Endodermal cell (in vitro differentiated cells): ENCODE measurements around the gene NAGLU. TPM values are rescaled to one million over a fixed set of nuclear protein-coding genes. Genes with fewer than 3 reads are reported as not detected.
"Not testable (repeated sequence)": the region's sequence is repeated elsewhere in the genome, so short reads cannot be mapped to it uniquely, and the experiment has no call there.

Experiments
- DNase-seq: peaks from one replicate; pipeline ENCODE4 v3.0.0-alpha.2; 2017
- H3K27ac ChIP-seq: 2 replicates; pipeline ENCODE4 v1.5.1; 2013; ENCODE audit warnings: mild to moderate bottlenecking, low read depth, low read length, moderate library complexity
- H3K27me3 ChIP-seq: 2 replicates; pipeline ENCODE4 v1.6.1; 2013; ENCODE audit warnings: mild to moderate bottlenecking, low read length, moderate library complexity; ENCODE audit not compliant: insufficient read depth, control insufficient read depth, poor library complexity, severe bottlenecking
- H3K36me3 ChIP-seq: 2 replicates; pipeline ENCODE4 v1.7.0; 2013; ENCODE audit warnings: mild to moderate bottlenecking, low read length, moderate library complexity; ENCODE audit not compliant: control insufficient read depth, insufficient read depth
- H3K4me1 ChIP-seq: one replicate; pipeline ENCODE4 v1.7.0; 2013; ENCODE audit warnings: low read length; ENCODE audit not compliant: control insufficient read depth, insufficient read depth
- H3K4me3 ChIP-seq: 2 replicates; pipeline ENCODE4 v1.5.1; 2013; ENCODE audit warnings: mild to moderate bottlenecking, low read length, moderate library complexity
- H3K9ac ChIP-seq: 2 replicates; pipeline ENCODE4 v1.6.1; 2013; ENCODE audit warnings: mild to moderate bottlenecking, low read length, moderate library complexity; ENCODE audit not compliant: poor library complexity, severe bottlenecking; ENCODE audit errors: extremely low read depth
- H3K9me3 ChIP-seq: 2 replicates; pipeline ENCODE4 v1.6.1; 2013; ENCODE audit warnings: mild to moderate bottlenecking, low read length, moderate library complexity; ENCODE audit not compliant: control insufficient read depth
- H3K27ac Mint-ChIP-seq: 2 replicates; pipeline ENCODE4 v1.8.0; 2020; ENCODE audit warnings: mixed read lengths
- H3K27me3 Mint-ChIP-seq: 2 replicates; pipeline ENCODE4 v1.8.0; 2021; ENCODE audit warnings: mild to moderate bottlenecking, mixed read lengths; ENCODE audit not compliant: insufficient read depth
- H3K36me3 Mint-ChIP-seq: 2 replicates; pipeline ENCODE4 v1.8.0; 2020; ENCODE audit warnings: low read depth, mixed read lengths
- H3K4me1 Mint-ChIP-seq: 2 replicates; pipeline ENCODE4 v1.8.0; 2020; ENCODE audit warnings: mixed read lengths
- H3K4me3 Mint-ChIP-seq: 2 replicates; pipeline ENCODE4 v1.8.0; 2020; ENCODE audit warnings: mild to moderate bottlenecking, moderate library complexity, mixed read lengths
- H3K9me3 Mint-ChIP-seq: 2 replicates; pipeline ENCODE4 v1.8.0; 2020; ENCODE audit warnings: mild to moderate bottlenecking, mixed read lengths
- CTCF ChIP-seq: fragments of 200-600 bp; sonication (generic); conservative IDR thresholded peaks from 2 replicates; pipeline ENCODE4 v1.5.0; 2021; ENCODE audit warnings: antibody characterized with exemption, mild to moderate bottlenecking
- WGBS, 2 experiments: methylation state at CpG; one replicate each; pipeline versions ENCODE4 v1.1.5 to v1.1.7; 2013; ENCODE audit warnings: missing lambda C conversion rate in 2 of 2, mixed read lengths in 1 of 2; ENCODE audit not compliant: insufficient coverage in 1 of 2, insufficient read length in 1 of 2; 5-methylcytosine and 5-hydroxymethylcytosine counted together
- total RNA-seq, 2 donors: library from RNA; stranded (reverse); fragmentation: NEBNext Ultra II Directional in 1 of 2; extraction: Animal tissue kit (Norgen Biotek cat#: 25700) in 1 of 2; gene quantifications; 2 replicates in 1 of 2; 3 replicates in 1 of 2; pipeline ENCODE4 v1.2.1, GENCODE V29; 2021

Gene NAGLU
- total RNA-seq, 2 donors from 2014 or later, result 29.1 to 31.5 TPM

DNA sequence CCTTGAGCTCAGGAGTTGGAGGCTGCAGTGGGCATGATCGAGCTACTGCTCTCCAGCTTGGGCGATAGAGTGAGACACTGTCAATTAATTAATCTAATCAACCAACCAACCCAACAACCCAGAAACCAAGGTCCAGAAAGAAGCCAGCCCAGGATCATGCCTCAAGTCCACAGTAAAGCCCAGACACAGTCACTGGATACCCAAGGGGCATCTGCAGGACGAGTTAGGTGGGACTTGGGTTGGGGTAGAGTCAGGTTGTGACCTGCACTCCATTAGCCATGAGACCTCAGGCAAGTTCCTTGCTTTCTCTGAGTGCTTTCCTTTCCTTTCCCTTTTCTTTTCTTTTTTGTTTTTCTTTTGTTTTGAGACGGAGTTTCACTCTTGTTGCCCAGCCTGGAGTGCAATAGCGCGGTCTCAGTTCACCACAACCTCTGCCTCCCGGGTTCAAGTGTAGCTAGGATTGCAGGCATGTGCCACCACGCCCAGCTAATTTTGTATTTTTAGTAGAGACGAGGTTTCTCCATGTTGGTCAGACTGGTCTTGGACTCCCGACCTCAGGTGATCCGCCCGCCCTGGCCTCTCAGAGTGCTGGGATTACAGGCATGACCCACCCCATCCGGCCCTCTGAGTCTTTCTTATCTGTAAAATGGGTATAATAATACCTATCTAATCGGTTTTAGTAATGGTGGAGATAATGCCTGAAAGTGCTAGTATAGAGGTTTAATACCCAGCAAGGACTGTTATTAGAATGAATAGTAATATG, 13.1 kb downstream of the NAGLU start:
- peak overlapping the region; percentile 45 for H3K4me3 Mint-ChIP-seq
- peaks cover 10% of the 10 kb centered on the region for H3K4me1 Mint-ChIP-seq
- no peak for DNase-seq
- peaks cover 8% of the 10 kb centered on the region for H3K36me3 Mint-ChIP-seq
- WGBS, 2 experiments, result 84 to 98% methylated on average over 7 to 13 of the region's 14 CpGs
- Histone ChIP-seq H3K27me3 (no peaks in the 10 kb centered on the region), H3K27ac (no peak overlapping the region), H3K4me1 (no peaks in the 10 kb centered on the region), H3K9me3 (no peaks in the 10 kb centered on the region), H3K4me3 (peak overlapping the region; percentile 62), H3K9ac (peak overlapping the region; percentile 20), H3K36me3 (no peaks in the 10 kb centered on the region)
- no peak overlapping the region for H3K27ac Mint-ChIP-seq
- H3K9me3 Mint-ChIP-seq, result no peaks in the 10 kb centered on the region
- no peaks in the 10 kb centered on the region for H3K27me3 Mint-ChIP-seq
- no peak for TF ChIP-seq CTCF

DNA sequence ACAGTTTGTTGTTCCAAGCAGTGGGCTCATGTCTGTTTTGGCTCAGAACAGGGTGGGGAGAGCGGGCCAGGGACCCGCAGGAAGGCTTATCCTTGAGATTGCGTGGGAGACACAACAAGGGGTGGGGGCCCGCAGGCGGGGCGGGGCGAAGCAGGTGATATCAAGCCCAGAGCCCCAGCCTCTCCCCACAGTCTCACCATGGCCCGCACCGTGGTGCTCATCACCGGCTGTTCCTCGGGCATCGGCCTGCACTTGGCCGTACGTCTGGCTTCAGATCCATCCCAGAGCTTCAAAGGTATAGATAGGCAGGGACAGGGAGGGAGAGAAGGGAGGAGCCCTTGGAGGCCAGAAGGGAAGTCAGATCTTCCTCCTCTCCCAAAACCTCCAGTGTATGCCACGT, 16.7 kb downstream of the NAGLU start, which contains the start of gene HSD17B1:
Gene HSD17B1, plus strand, starts transcription at position 188 of the 400 bp plus-strand sequence. Its CDS starts 11 bp downstream, at position 199.
- H3K9ac ChIP-seq, result peak within 1 kb of the TSS; percentile 74
- not testable (repeated sequence) for H3K36me3 ChIP-seq, H3K36me3 Mint-ChIP-seq, H3K4me1 ChIP-seq, DNase-seq, H3K9me3 ChIP-seq, H3K27me3 ChIP-seq, H3K27ac ChIP-seq, H3K9me3 Mint-ChIP-seq, H3K27me3 Mint-ChIP-seq
- WGBS, 2 experiments, result 93 to 100% methylated on average over 4 to 15 of the region's 15 CpGs
- H3K4me3 ChIP-seq, result peak within 1 kb of the TSS; percentile 89
- Mint-ChIP-seq H3K4me3 (peak within 1 kb of the TSS; percentile 82), H3K4me1 (peaks cover 17% of the 10 kb centered on the region), H3K27ac (peak within 1 kb of the TSS; percentile 94)

- Histone ChIP-seq H3K36me3 (no peaks in the 10 kb centered on the region), H3K4me1 (no peaks in the 10 kb centered on the region), H3K4me3 (peak overlapping the region; percentile 89), H3K27ac (no peak overlapping the region), H3K9me3 (no peaks in the 10 kb centered on the region), H3K9ac (no peak overlapping the region), H3K27me3 (no peaks in the 10 kb centered on the region)
- peak; percentile 88 for DNase-seq
- Mint-ChIP-seq H3K27me3 (no peaks in the 10 kb centered on the region), H3K27ac (peak overlapping the region; percentile 78), H3K4me3 (peak overlapping the region; percentile 82), H3K4me1 (peaks cover 17% of the 10 kb centered on the region), H3K9me3 (no peaks in the 10 kb centered on the region), H3K36me3 (no peaks in the 10 kb centered on the region)
- peak; percentile 38 for TF ChIP-seq CTCF
- WGBS, 2 experiments, result 89 to 93% methylated on average over 30 to 45 of the region's 45 CpGs
Measured at GRCh38 chr17:42553161-42553818, 17.2 kb downstream of the NAGLU start.
